HCT116 (cell line): ENCODE results near the gene GNG4. TPM values are rescaled to one million over a fixed set of nuclear protein-coding genes. Genes with fewer than 3 reads are reported as not detected.
"Not testable (repeated sequence)": the region's sequence is repeated elsewhere in the genome, so short reads cannot be mapped to it uniquely, and the experiment has no call there.

Experiments
- ATAC-seq: fragments of 200-7000 bp; cut with Tn5 transposase; 2 replicates; pipeline ENCODE4 v1.9.1; 2020; ENCODE audit warnings: mild to moderate bottlenecking, moderate library complexity
- BruUV-seq: library from RNA; stranded (reverse); fragments of 400-500 nt; replicated peaks from 2 replicates; lab custom pipeline; 2021; lab: Mats Ljungman, UMichigan
- CTCF ChIA-PET: fragments of 300-600 bp; sonication (Branson Sonifier 250); formaldehyde crosslinking; loops from one replicate; lab custom pipeline; 2021; ENCODE audit warnings: antibody characterized with exemption; lab: Charles Lee
- POLR2A ChIA-PET: fragments of 300-600, 350-600 bp; sonication (Branson Sonifier 250); formaldehyde crosslinking; loops from one replicate; lab custom pipeline; 2021; ENCODE audit warnings: antibody characterized with exemption; lab: Charles Lee
- RAD21 ChIA-PET, 2 experiments: fragments of 300-600 bp; sonication (Branson Sonifier 250); formaldehyde crosslinking; loops; one replicate each; lab custom pipeline; 2023; ENCODE audit warnings: low total read pairs in 2 of 2; ENCODE audit not compliant: uncharacterized antibody in 2 of 2, unreplicated experiment in 2 of 2, low non-redundant PET in 1 of 2; lab: Charles Lee
- DNase-seq: peaks from one replicate; pipeline ENCODE4 v3.0.0-alpha.2; 2010; ENCODE audit warnings: low read depth, low spot score
- H2AFZ ChIP-seq: fragments of 200-600 bp; shearing (Covaris generic), sonication (generic); 2 replicates; pipeline ENCODE4 v1.6.1; 2017; ENCODE audit warnings: low read depth, mixed run types, mixed read lengths, antibody characterized with exemption, low read length; ENCODE audit not compliant: poor library complexity, severe bottlenecking
- H3K27ac ChIP-seq: 2 replicates; pipeline ENCODE4 v1.5.1; 2012; ENCODE audit warnings: low read depth, low read length
- H3K27me3 ChIP-seq: fragments of 200-600 bp; sonication (generic); 2 replicates; pipeline ENCODE4 v1.6.1; 2016; ENCODE audit warnings: mixed run types, low read length, mixed read lengths; ENCODE audit not compliant: insufficient read depth
- H3K36me3 ChIP-seq, 2 experiments: fragments of 200-500 bp in 1 of 2; fragments of 200-600 bp in 1 of 2; sonication (Bioruptor generic) in 1 of 2; sonication (generic) in 1 of 2; 2 replicates each; pipeline versions ENCODE4 v1.5.1 to v1.6.1; 2014 to 2016; ENCODE audit warnings: low read length in 2 of 2, inconsistent platforms in 1 of 2, mixed read lengths in 1 of 2, mixed run types in 1 of 2; ENCODE audit not compliant: insufficient read depth in 2 of 2, control insufficient read depth in 1 of 2
- H3K4me1 ChIP-seq, 2 experiments: fragments of 200-600 bp in 1 of 2; sonication (generic) in 1 of 2; 2 replicates each; pipeline versions ENCODE4 v1.5.1 to v1.6.1; 2012 to 2017; ENCODE audit warnings: low read length in 2 of 2, inconsistent platforms in 1 of 2, mild to moderate bottlenecking in 1 of 2, mixed read lengths in 1 of 2, mixed run types in 1 of 2, moderate library complexity in 1 of 2; ENCODE audit not compliant: insufficient read depth in 2 of 2, control insufficient read depth in 1 of 2
- H3K4me2 ChIP-seq: fragments of 200-600 bp; sonication (generic); 2 replicates; pipeline ENCODE4 v1.6.1; 2017; ENCODE audit warnings: mixed run types, low read length, mixed read lengths
- H3K4me3 ChIP-seq, 2 experiments: fragments of 200-600 bp in 1 of 2; sonication (generic) in 1 of 2; replicated peaks in 1 of 2; 2 replicates each; pipeline ENCODE4 v1.5.1; 2011 to 2016; ENCODE audit warnings: low read length in 2 of 2, control low read depth in 1 of 2, low read depth in 1 of 2, mild to moderate bottlenecking in 1 of 2, mixed read lengths in 1 of 2, mixed run types in 1 of 2
- H3K79me2 ChIP-seq: fragments of 200-600 bp; sonication (generic); 2 replicates; pipeline ENCODE4 v1.6.1; 2017; ENCODE audit warnings: mild to moderate bottlenecking, mixed run types, low read length, moderate library complexity, mixed read lengths; ENCODE audit not compliant: insufficient read depth
- H3K9ac ChIP-seq: fragments of 200-600 bp; sonication (generic); 2 replicates; pipeline ENCODE4 v1.6.1; 2016; ENCODE audit warnings: low read length, mixed read lengths
- H3K9me2 ChIP-seq: fragments of 200-600 bp; sonication (generic), shearing (Covaris generic); 2 replicates; pipeline ENCODE4 v1.6.1; 2017; ENCODE audit warnings: mixed run types, mild to moderate bottlenecking, moderate library complexity; ENCODE audit not compliant: insufficient read depth
- H3K9me3 ChIP-seq, 2 experiments: fragments of 200-500 bp in 1 of 2; fragments of 200-600 bp in 1 of 2; sonication (Bioruptor generic) in 1 of 2; sonication (generic) in 1 of 2; 2 replicates each; pipeline ENCODE4 v1.6.1; 2014 to 2017; ENCODE audit warnings: low read length in 2 of 2, mixed read lengths in 2 of 2, inconsistent platforms in 1 of 2, low read depth in 1 of 2, mild to moderate bottlenecking in 1 of 2, mixed run types in 1 of 2, moderate library complexity in 1 of 2; ENCODE audit not compliant: control insufficient read depth in 1 of 2, insufficient read depth in 1 of 2
- H4K20me1 ChIP-seq: fragments of 200-600 bp; sonication (generic), shearing (Covaris generic); 2 replicates; pipeline ENCODE4 v1.6.1; 2017; ENCODE audit warnings: mixed run types, mild to moderate bottlenecking, moderate library complexity; ENCODE audit not compliant: insufficient read depth
- ATF3 ChIP-seq: IDR thresholded peaks from 2 replicates; pipeline ENCODE4 v1.6.1; 2012
- CBX3 ChIP-seq: IDR thresholded peaks from 2 replicates; pipeline ENCODE4 v1.6.1; 2012; ENCODE audit warnings: low read depth
- CTCF ChIP-seq, 3 experiments: fragments of 200-600 bp in 1 of 3; sonication (generic) in 1 of 3; IDR thresholded peaks in 2 of 3; conservative IDR thresholded peaks in 1 of 3; 2 replicates each; pipeline ENCODE4 v1.5.1; 2012 to 2017; ENCODE audit warnings: low read depth in 2 of 3, low read length in 2 of 3, antibody characterized with exemption in 1 of 3, borderline replicate concordance in 1 of 3, control low read depth in 1 of 3, mild to moderate bottlenecking in 1 of 3, mixed read lengths in 1 of 3, mixed run types in 1 of 3, moderate library complexity in 1 of 3; ENCODE audit not compliant: insufficient read depth in 1 of 3
- EGR1 ChIP-seq: IDR thresholded peaks from 2 replicates; pipeline ENCODE4 v1.6.1; 2012; ENCODE audit warnings: low read depth
- EZH2 ChIP-seq: fragments of 200-600 bp; sonication (generic); IDR thresholded peaks from 2 replicates; pipeline ENCODE4 v1.6.1; 2017; ENCODE audit warnings: antibody characterized with exemption, mixed run types
- EZH2phosphoT487 ChIP-seq: fragments of 200-600 bp; IDR thresholded peaks from 2 replicates; pipeline ENCODE4 v1.6.1; 2018; ENCODE audit warnings: antibody characterized with exemption, borderline replicate concordance
- JUND ChIP-seq: IDR thresholded peaks from 2 replicates; pipeline ENCODE4 v1.6.1; 2012
- POLR2A ChIP-seq: IDR thresholded peaks from 2 replicates; pipeline ENCODE4 v1.7.0; 2011; ENCODE audit warnings: borderline replicate concordance; ENCODE audit not compliant: insufficient read depth, insufficient read length; ENCODE audit errors: extremely low read depth
- POLR2AphosphoS5 ChIP-seq: IDR thresholded peaks from 2 replicates; pipeline ENCODE4 v1.6.1; 2011; ENCODE audit warnings: mild to moderate bottlenecking, low read depth, low read length, moderate library complexity
- RAD21 ChIP-seq: IDR thresholded peaks from 2 replicates; pipeline ENCODE4 v1.6.1; 2012; ENCODE audit warnings: low read depth, mild to moderate bottlenecking
- SP1 ChIP-seq: IDR thresholded peaks from 2 replicates; pipeline ENCODE4 v1.6.1; 2012; ENCODE audit warnings: low read depth
- SRF ChIP-seq: IDR thresholded peaks from 2 replicates; pipeline ENCODE4 v1.6.1; 2012; ENCODE audit warnings: low read depth
- YY1 ChIP-seq: IDR thresholded peaks from 2 replicates; pipeline ENCODE4 v1.6.1; 2011; ENCODE audit warnings: low read length, low read depth, moderate library complexity, mild to moderate bottlenecking; ENCODE audit not compliant: insufficient replicate concordance; ENCODE audit errors: extremely low read depth
- ZFX ChIP-seq: fragments of 450-650 bp; IDR thresholded peaks from 2 replicates; pipeline ENCODE4 v1.6.1; 2017
- intact Hi-C: fragments of 100-400 bp; cut with micrococcal nuclease; formaldehyde crosslinking; loops from 2 replicates; pipeline ENCODE4 v1.10.0; 2022
- total RNA-seq: library from RNA; stranded (reverse); gene quantifications from one replicate; pipeline ENCODE4 v1.2.1, GENCODE V29; 2021; ENCODE audit not compliant: unreplicated experiment

GNG4 gene
- total RNA-seq, 1 experiment from 2014 or later, result 10.6 TPM

- TF ChIP-seq EZH2phosphoT487, result no peak
- no peak for TF ChIP-seq CBX3
- TF ChIP-seq RAD21, result no peak
- TF ChIP-seq SP1, result no peak
- TF ChIP-seq SRF, result no peak
These were observed 9.0 kb downstream of the GNG4 start (continued) for GRCh38 chr1:235640580-235640979.

- no peaks in the 10 kb centered on the region for H3K27me3 ChIP-seq
- H3K9me2 ChIP-seq, result no peaks in the 10 kb centered on the region
- H3K9ac ChIP-seq, result no peak overlapping the region
- H3K4me3 ChIP-seq, result no peak overlapping the region
- H3K36me3 ChIP-seq, result no peaks in the 10 kb centered on the region
- CTCF ChIA-PET, result interaction anchor here (2.1 kb wide), 1 partner anchor 39 kb away, joined by 9 read pairs; no protein-coding TSS in a partner anchor
- POLR2A ChIA-PET, result no interaction called here
- H2AFZ ChIP-seq, result no peak overlapping the region
- no peaks in the 10 kb centered on the region for H3K79me2 ChIP-seq
- TF ChIP-seq ZFX (no peak), CTCF (IDR thresholded peaks at IDR 0.05 in 2 of 3, conservative IDR thresholded peaks at IDR 0.05 in 1 of 3; ENCODE audit: borderline replicate concordance in 1 of 3, insufficient read depth in 1 of 3, low read depth in 2 of 3, low read length in 2 of 3) (no peak), SP1 (no peak), ATF3 (no peak), POLR2A (no peak), EGR1 (no peak), POLR2AphosphoS5 (no peak), JUND (no peak), YY1 (no peak), RAD21 (no peak), EZH2 (no peak)
- H3K4me1 ChIP-seq, result peaks cover 25 to 37% of the 10 kb centered on the region in 2 experiments
- RAD21 ChIA-PET, result no interaction called here
- H3K4me2 ChIP-seq, result no peak overlapping the region
- ATAC-seq, result no peak
- no peaks in the 10 kb centered on the region for H4K20me1 ChIP-seq
- BruUV-seq, result no TSS peak
- H3K27ac ChIP-seq, result no peak overlapping the region
- no peaks in the 10 kb centered on the region for H3K9me3 ChIP-seq
- intact Hi-C loops, result no loop called here
- DNase-seq, result no peak
These were observed 10.1 kb downstream of the GNG4 start for GRCh38 chr1:235639226-235640205.

GRCh38 chr1:235638612-235639011 is 11.0 kb downstream of the GNG4 start:
- intact Hi-C loops, H2AFZ ChIP-seq, ATAC-seq, RAD21 ChIA-PET, H4K20me1 ChIP-seq, H3K79me2 ChIP-seq, H3K27me3 ChIP-seq, H3K36me3 ChIP-seq, H3K9me2 ChIP-seq, H3K4me3 ChIP-seq, DNase-seq, H3K9me3 ChIP-seq, H3K4me2 ChIP-seq, CTCF ChIA-PET, BruUV-seq, H3K9ac ChIP-seq, H3K27ac ChIP-seq, POLR2A ChIA-PET: not testable (repeated sequence)
- H3K4me1 ChIP-seq, result peaks cover 22 to 31% of the 10 kb centered on the region in 2 experiments
